Stomach (tissue), 4 donors: ENCODE measurements around the gene MED13L.

Experiments used
- CTCF ChIP-seq, 7 experiments: fragments of 450-650 bp in 4 of 7; fragments of 200-600 bp in 3 of 7; sonication (generic) in 3 of 7; IDR thresholded peaks; one replicate each; pipeline ENCODE4 v1.5.1; 2016 to 2019; ENCODE audit warnings: antibody characterized with exemption in 7 of 7, control low read depth in 2 of 7, mild to moderate bottlenecking in 1 of 7
- EP300 ChIP-seq: sonication (generic); formaldehyde crosslinking; IDR thresholded peaks from one replicate; pipeline ENCODE4 v1.6.1; 2017; ENCODE audit warnings: antibody characterized with exemption
- POLR2A ChIP-seq, 4 donors: fragments of 450-650 bp; IDR thresholded peaks; one replicate each; pipeline ENCODE4 v1.6.1; 2016; ENCODE audit warnings: antibody characterized with exemption in 4 of 4, control low read depth in 2 of 4, mild to moderate bottlenecking in 1 of 4, moderate library complexity in 1 of 4
- POLR2AphosphoS5 ChIP-seq, 3 donors: sonication (generic); formaldehyde crosslinking; IDR thresholded peaks; one replicate each; pipeline ENCODE4 v1.6.1; 2016; ENCODE audit warnings: antibody characterized with exemption in 3 of 3

GRCh38 chr12:116295327-116296263 lies 18.1 kb upstream of the MED13L start:
- TF ChIP-seq EP300: no peak
- no peak for TF ChIP-seq CTCF (IDR thresholded peaks at IDR 0.05)
- TF ChIP-seq POLR2A (IDR thresholded peaks at IDR 0.05): no peak
- TF ChIP-seq POLR2AphosphoS5 (IDR thresholded peaks at IDR 0.05): no peak
